ENCODE measurements around the gene OR2F2.

OR2F2 gene

DNA sequence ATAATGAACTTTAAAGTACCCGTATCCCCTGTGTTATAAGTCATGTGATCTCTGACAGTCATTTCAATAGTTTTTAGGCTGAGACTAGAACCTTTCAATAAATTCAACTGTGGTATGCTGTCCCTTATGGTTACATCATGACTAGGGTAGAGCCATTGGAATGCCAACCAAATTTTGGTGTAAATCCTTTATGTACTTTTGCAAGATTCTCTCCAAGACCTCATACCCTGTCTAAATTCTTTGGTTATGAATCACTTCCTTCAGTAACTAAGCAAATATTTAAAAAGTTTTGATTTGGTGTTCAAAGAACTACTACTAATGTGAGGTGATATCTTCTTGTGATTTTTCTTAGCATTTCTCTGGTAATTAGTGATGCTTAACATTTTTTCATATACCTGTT, 44.3 kb downstream of the OR2F2 start:
- TF ChIP-seq GATA2 (IDR thresholded peaks at IDR 0.05; ENCODE audit: low read depth, low read length) (no peak), GATA3 (IDR thresholded peaks at IDR 0.05; ENCODE audit: low read depth, low read length) (no peak)

DNA sequence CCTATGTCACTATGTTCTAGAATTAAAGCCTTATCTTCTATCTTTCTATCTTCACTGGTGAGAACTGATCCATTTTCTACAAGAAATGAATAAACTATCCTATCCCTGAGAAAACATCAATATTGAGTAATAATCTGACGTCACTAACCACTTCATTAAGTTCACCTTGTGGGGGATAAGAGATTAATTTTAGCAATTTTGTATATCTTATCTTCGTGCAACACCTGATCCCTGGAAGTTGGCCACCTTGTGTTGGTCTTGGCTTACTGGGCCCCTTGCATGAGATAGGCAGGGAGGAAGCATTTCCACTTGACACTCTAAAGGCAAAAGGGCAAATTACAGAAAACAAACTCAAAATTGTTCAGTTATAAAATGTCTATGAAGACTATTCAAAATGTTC, 45.0 kb downstream of the OR2F2 start:
- TF ChIP-seq GATA3 (IDR thresholded peaks at IDR 0.05; ENCODE audit: low read depth, low read length) (no peak), GATA2 (IDR thresholded peaks at IDR 0.05; ENCODE audit: low read depth, low read length) (no peak)

DNA sequence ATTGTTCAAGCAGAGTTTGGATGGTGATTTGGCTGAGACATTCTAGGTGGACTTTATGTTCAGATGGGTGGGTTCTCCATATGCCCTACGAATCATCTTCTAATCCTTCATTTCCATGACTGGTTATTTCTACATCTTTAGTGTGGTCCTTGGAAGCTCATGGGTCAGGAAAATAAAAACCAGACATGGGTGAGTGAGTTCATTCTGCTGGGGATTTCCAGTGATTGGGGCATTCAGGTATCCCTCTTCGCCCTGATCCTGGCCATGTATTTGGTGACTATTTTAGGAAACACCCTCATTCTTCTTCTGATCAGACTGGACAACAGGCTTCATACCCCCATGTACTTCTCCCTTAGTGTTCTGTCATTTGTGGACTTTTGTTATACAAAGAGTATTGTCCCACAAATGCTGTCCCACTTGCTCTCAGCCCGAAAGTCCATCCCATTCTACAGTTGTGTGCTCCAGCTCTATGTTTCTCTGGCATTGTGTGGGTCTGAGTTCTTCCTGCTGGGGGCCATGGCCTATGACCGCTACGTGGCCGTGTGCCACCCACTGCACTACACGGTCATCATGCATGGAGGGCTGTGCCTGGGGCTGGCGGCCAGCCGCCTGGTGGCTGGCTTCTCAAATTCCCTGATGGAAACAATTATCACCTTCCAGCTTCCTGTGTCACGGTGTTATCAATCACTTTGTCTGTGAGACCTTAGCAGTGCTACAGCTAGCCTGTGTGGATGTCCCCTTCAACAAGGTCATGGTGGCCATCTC, 45.9 kb downstream of the OR2F2 start:
- TF ChIP-seq GATA3 (IDR thresholded peaks at IDR 0.05; ENCODE audit: low read depth, low read length), result no peak
- no peak for TF ChIP-seq GATA2 (IDR thresholded peaks at IDR 0.05; ENCODE audit: low read depth, low read length)

DNA sequence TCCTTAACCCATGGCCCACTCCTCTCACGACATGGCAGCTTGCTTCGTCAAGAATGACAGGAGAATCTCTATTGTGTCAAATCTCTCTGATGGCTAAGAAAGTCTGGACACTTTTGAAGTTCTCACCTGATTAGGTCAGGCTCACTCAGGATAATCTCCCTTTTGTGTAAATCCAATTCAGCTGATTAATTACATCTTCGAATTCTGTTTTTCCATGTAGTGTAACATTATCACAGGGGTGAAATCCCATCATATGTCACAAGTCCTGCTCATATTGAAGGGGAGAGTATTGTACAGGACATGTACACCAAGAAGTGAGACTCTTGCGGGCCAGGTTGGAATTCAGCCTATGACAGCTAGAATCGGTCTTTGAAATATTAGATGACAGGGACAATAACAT, 48.9 kb downstream of the OR2F2 start:
- no peak for TF ChIP-seq GATA2 (IDR thresholded peaks at IDR 0.05; ENCODE audit: low read depth, low read length)
- no peak for TF ChIP-seq GATA3 (IDR thresholded peaks at IDR 0.05; ENCODE audit: low read depth, low read length)
